ENCODE results near the gene CCDC51. TPM values are rescaled to one million over a fixed set of nuclear protein-coding genes. Genes with fewer than 3 reads are reported as not detected.

The CCDC51 gene
- total and polyA plus RNA-seq, 2 donors (not counting 3 experiments of a cell fraction or from before 2014, with no cell fraction given) = 11.2 to 11.3 TPM

- intact Hi-C loops (cut with micrococcal nuclease) (no loop called here), dilution Hi-C loops (cut with MboI; ENCODE audit: extremely low pct_ligation_motif_present, low sequenced_read_pairs) (no loop called here)
- Histone ChIP-seq H3K27ac (ENCODE audit: insufficient read depth, low read depth, low read length) (no peak overlapping the region), H3K79me2 (ENCODE audit: control insufficient read depth, insufficient read depth, low read length) (no peaks in the 10 kb centered on the region), H3K9ac (replicated peaks; ENCODE audit: extremely low read depth, insufficient read depth, low read length) (no peak overlapping the region), H3K9me3 (replicated peaks; ENCODE audit: control insufficient read depth, insufficient read depth, low read length) (no peaks in the 10 kb centered on the region), H3K9me1 (replicated peaks; ENCODE audit: control insufficient read depth, extremely low read depth, insufficient read depth, low read length) (no peaks in the 10 kb centered on the region), H2AFZ (ENCODE audit: low read depth, low read length) (no peak overlapping the region), H3K4me3 (replicated peaks in 1 of 3; ENCODE audit: insufficient read depth in 1 of 3, low read depth in 1 of 3, low read length in 3 of 3) (no peak overlapping the region), H3K27me3 (ENCODE audit: control insufficient read depth in 2 of 2, insufficient read depth in 2 of 2, low read length in 2 of 2) (no peaks in the 10 kb centered on the region), H3K4me1 (ENCODE audit: control insufficient read depth, extremely low read depth, insufficient read depth, low read length) (no peaks in the 10 kb centered on the region), H3K4me2 (ENCODE audit: insufficient read depth, low read length) (no peak overlapping the region), H4K20me1 (replicated peaks; ENCODE audit: control insufficient read depth, extremely low read depth, insufficient read depth, low read length) (no peaks in the 10 kb centered on the region), H3K36me3 (ENCODE audit: control insufficient read depth in 2 of 2, extremely low read depth in 1 of 2, insufficient read depth in 2 of 2, low read length in 2 of 2) (peaks cover 0 to 18% of the 10 kb centered on the region in 2 experiments)
- no peak for TF ChIP-seq EZH2 (IDR thresholded peaks at IDR 0.05; ENCODE audit: borderline replicate concordance, low read depth, low read length, severe bottlenecking)
- TF ChIP-seq POLR2A (IDR thresholded peaks at IDR 0.05; ENCODE audit: low read depth, low read length) = no peak
- TF ChIP-seq JUN (IDR thresholded peaks at IDR 0.05; ENCODE audit: borderline replicate concordance, insufficient read depth, insufficient read length, low read depth) = no peak
- no peak for TF ChIP-seq GATA2 (IDR thresholded peaks at IDR 0.05; ENCODE audit: insufficient read depth, insufficient read length, low read depth, low read length)
- no peak for TF ChIP-seq CTCF (IDR thresholded peaks at IDR 0.05; ENCODE audit: extremely low read depth in 1 of 2, insufficient read depth in 1 of 2, low read depth in 1 of 2, low read length in 2 of 2)
- TF ChIP-seq POLR2AphosphoS5 (IDR thresholded peaks at IDR 0.05; ENCODE audit: insufficient read depth, low read depth, low read length) = no peak
- TF ChIP-seq MYC (IDR thresholded peaks at IDR 0.05; ENCODE audit: low read depth, low read length) = no peak
- no peak for TF ChIP-seq MAX (IDR thresholded peaks at IDR 0.05; ENCODE audit: insufficient read depth, insufficient read length)
- no peak for TF ChIP-seq FOS (IDR thresholded peaks at IDR 0.05; ENCODE audit: borderline replicate concordance, insufficient read depth, low read length)
- DNase-seq (ENCODE audit: low read depth, low spot score) (no peak), FAIRE-seq (no peak)
- ChIA-PET CTCF (interaction anchor here (1.3 to 3.8 kb wide), 2 partner anchors 17 to 18 kb away, joined by 4 to 41 read pairs; no protein-coding TSS in a partner anchor), POLR2A (no interaction called here)
- BruUV-seq (replicated peaks) = no TSS peak
Observed at GRCh38 chr3:48418651-48419050, 21.3 kb downstream of the CCDC51 start.
